ENCODE data around the gene RPS6KA5. TPM values are rescaled to one million over a fixed set of nuclear protein-coding genes. Genes with fewer than 3 reads are reported as not detected.

The RPS6KA5 gene
- total RNA-seq, 1 experiment from 2014 or later = 2.6 TPM

DNA sequence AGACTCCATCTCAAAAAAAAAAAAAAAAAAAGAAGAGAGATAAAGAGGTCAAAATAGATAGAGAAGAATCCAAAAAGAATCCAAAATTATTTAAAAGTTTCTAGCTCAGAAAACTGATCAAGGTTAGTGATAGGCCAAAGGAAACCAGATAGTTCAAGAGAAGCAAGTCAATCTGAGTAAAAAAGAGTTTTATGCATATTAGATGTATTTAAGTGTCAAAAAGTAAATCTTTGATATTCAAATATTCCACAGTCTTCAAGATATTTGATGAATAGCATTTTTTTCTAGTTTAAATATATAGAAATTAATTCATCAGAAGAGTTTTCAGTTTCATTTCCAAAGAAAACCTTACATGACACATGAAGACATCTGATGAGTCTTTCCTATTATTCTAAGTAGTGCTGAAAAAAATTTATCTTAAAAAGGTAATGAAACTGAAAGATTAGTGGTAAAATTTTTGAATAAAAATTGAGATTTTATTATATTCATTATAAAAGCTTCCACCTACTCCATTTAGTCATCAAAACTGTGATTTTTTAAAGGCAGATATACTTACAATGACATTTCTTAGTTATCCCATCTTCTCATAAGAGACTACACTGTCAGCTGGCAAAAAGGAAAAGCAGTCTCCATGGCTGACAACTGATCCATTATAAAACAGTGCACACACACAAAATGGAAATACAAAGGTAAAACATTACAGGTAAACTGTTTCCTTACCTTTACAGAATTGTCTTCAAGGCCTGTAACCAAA lies 68.6 kb downstream of the RPS6KA5 start:
- Histone ChIP-seq H3K27ac (ENCODE audit: low read length) (no peak overlapping the region), H3K27me3 (ENCODE audit: control insufficient read depth, insufficient read depth, low read length) (no peaks in the 10 kb centered on the region), H3K36me3 (ENCODE audit: control insufficient read depth, insufficient read depth, low read length) (no peaks in the 10 kb centered on the region), H3K4me3 (ENCODE audit: low read depth in 2 of 2, low read length in 2 of 2) (no peak overlapping the region), H3K4me1 (ENCODE audit: control insufficient read depth, insufficient read depth, low read length) (peaks cover 6% of the 10 kb centered on the region; the same call in 1 of the 2 replicates), H3K9me3 (ENCODE audit: control insufficient read depth, insufficient read depth, low read depth, low read length) (no peaks in the 10 kb centered on the region)
- ATAC-seq = no peak
- ChIA-PET POLR2A (no interaction called here), CTCF (interaction anchor here (1.2 kb wide), 1 partner anchor 181 kb away, joined by 8 read pairs; no protein-coding TSS in a partner anchor)
- intact Hi-C loops (cut with micrococcal nuclease; ENCODE audit: unreplicated experiment) = no loop called here
- DNase-seq (ENCODE audit: low read depth, low spot score) = no peak
- in situ Hi-C loops (cut with HindIII; ENCODE audit: low pct_unique_long_range_greater_than_20kb, low sequenced_read_pairs) = no loop called here
- no TSS peak for BruUV-seq (replicated peaks)
- TF ChIP-seq, protein P1, sequence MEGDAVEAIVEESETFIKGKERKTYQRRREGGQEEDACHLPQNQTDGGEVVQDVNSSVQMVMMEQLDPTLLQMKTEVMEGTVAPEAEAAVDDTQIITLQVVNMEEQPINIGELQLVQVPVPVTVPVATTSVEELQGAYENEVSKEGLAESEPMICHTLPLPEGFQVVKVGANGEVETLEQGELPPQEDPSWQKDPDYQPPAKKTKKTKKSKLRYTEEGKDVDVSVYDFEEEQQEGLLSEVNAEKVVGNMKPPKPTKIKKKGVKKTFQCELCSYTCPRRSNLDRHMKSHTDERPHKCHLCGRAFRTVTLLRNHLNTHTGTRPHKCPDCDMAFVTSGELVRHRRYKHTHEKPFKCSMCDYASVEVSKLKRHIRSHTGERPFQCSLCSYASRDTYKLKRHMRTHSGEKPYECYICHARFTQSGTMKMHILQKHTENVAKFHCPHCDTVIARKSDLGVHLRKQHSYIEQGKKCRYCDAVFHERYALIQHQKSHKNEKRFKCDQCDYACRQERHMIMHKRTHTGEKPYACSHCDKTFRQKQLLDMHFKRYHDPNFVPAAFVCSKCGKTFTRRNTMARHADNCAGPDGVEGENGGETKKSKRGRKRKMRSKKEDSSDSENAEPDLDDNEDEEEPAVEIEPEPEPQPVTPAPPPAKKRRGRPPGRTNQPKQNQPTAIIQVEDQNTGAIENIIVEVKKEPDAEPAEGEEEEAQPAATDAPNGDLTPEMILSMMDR (IDR thresholded peaks at IDR 0.05) = no peak
- TF ChIP-seq SIN3A (IDR thresholded peaks at IDR 0.05; ENCODE audit: borderline replicate concordance, insufficient read depth, low read depth, low read length) (no peak), POLR2AphosphoS5 (IDR thresholded peaks at IDR 0.05; ENCODE audit: low read depth, low read length) (no peak), TCF7L2 (IDR thresholded peaks at IDR 0.05; ENCODE audit: low read depth, low read length) (no peak)
- TF ChIP-seq, protein P2, sequence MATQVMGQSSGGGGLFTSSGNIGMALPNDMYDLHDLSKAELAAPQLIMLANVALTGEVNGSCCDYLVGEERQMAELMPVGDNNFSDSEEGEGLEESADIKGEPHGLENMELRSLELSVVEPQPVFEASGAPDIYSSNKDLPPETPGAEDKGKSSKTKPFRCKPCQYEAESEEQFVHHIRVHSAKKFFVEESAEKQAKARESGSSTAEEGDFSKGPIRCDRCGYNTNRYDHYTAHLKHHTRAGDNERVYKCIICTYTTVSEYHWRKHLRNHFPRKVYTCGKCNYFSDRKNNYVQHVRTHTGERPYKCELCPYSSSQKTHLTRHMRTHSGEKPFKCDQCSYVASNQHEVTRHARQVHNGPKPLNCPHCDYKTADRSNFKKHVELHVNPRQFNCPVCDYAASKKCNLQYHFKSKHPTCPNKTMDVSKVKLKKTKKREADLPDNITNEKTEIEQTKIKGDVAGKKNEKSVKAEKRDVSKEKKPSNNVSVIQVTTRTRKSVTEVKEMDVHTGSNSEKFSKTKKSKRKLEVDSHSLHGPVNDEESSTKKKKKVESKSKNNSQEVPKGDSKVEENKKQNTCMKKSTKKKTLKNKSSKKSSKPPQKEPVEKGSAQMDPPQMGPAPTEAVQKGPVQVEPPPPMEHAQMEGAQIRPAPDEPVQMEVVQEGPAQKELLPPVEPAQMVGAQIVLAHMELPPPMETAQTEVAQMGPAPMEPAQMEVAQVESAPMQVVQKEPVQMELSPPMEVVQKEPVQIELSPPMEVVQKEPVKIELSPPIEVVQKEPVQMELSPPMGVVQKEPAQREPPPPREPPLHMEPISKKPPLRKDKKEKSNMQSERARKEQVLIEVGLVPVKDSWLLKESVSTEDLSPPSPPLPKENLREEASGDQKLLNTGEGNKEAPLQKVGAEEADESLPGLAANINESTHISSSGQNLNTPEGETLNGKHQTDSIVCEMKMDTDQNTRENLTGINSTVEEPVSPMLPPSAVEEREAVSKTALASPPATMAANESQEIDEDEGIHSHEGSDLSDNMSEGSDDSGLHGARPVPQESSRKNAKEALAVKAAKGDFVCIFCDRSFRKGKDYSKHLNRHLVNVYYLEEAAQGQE (IDR thresholded peaks at IDR 0.05; ENCODE audit: insufficient read depth in 1 of 2, low read depth in 2 of 2, low read length in 1 of 2) = no peak

DNA sequence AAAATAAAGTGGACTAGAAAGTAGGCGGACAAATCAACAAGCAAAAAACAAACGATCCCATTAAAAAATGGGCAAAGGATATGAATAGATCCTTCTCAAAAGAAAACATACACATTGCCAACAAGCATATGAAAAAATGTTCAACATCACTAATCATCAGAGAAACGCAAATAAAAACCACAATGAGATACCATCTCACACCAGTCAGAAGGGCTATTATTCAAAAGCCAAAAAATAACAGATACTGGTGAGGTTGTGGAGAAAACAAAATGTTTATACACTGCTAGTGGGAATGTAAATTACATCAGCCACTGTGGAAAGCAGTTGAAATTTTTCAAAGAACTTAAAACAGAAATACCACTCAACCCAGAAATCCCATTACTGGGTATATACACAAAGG lies 70.3 kb downstream of the RPS6KA5 start:
- H3K9me3 ChIP-seq (ENCODE audit: control insufficient read depth, insufficient read depth, low read depth, low read length) = no peaks in the 10 kb centered on the region
- H3K27me3 ChIP-seq (ENCODE audit: control insufficient read depth, insufficient read depth, low read length) = no peaks in the 10 kb centered on the region
- TF ChIP-seq, protein P2 (IDR thresholded peaks at IDR 0.05; ENCODE audit: insufficient read depth in 1 of 2, low read depth in 2 of 2, low read length in 1 of 2) = no peak
- TF ChIP-seq, protein P1 (IDR thresholded peaks at IDR 0.05) = no peak
- no peak for TF ChIP-seq SIN3A (IDR thresholded peaks at IDR 0.05; ENCODE audit: borderline replicate concordance, insufficient read depth, low read depth, low read length)
- TF ChIP-seq POLR2AphosphoS5 (IDR thresholded peaks at IDR 0.05; ENCODE audit: low read depth, low read length) = no peak
- no peak for TF ChIP-seq TCF7L2 (IDR thresholded peaks at IDR 0.05; ENCODE audit: low read depth, low read length)
- no peak overlapping the region for H3K27ac ChIP-seq (ENCODE audit: low read length)
- CTCF ChIA-PET = no interaction called here
- POLR2A ChIA-PET = no interaction called here
- intact Hi-C loops (cut with micrococcal nuclease; ENCODE audit: unreplicated experiment) = no loop called here
- ATAC-seq = no peak
- no peak for DNase-seq (ENCODE audit: low read depth, low spot score)
- in situ Hi-C loops (cut with HindIII; ENCODE audit: low pct_unique_long_range_greater_than_20kb, low sequenced_read_pairs) = no loop called here
- no peaks in the 10 kb centered on the region for H3K36me3 ChIP-seq (ENCODE audit: control insufficient read depth, insufficient read depth, low read length)
- no TSS peak for BruUV-seq (replicated peaks)
- H3K4me1 ChIP-seq (ENCODE audit: control insufficient read depth, insufficient read depth, low read length) = 0 out of 2 replicates have a peak, but pooled peaks cover 3% of the 10 kb centered on the region
- H3K4me3 ChIP-seq (ENCODE audit: low read depth in 2 of 2, low read length in 2 of 2) = no peak overlapping the region
